PFSK-1 (cell line): Measurements from ENCODE around the gene FYN.

ENCODE experiments used
- FOXP2 ChIP-seq: optimal IDR thresholded peaks from 2 replicates; pipeline ENCODE3; 2011; ENCODE audit warnings: borderline replicate concordance, control low read depth, inconsistent platforms; ENCODE audit not compliant: insufficient read depth; ENCODE audit errors: extremely low read length, extremely low read depth
- POLR2AphosphoS5 ChIP-seq: IDR thresholded peaks from 2 replicates; pipeline ENCODE4 v1.6.1; 2012; ENCODE audit warnings: low read depth, mild to moderate bottlenecking, control low read depth, low read length, moderate library complexity
- REST ChIP-seq, 2 experiments: IDR thresholded peaks; 2 replicates each; pipeline versions ENCODE4 v1.6.1 to v1.8.0; 2011 to 2012; ENCODE audit warnings: low read depth in 2 of 2, low read length in 2 of 2, control low read depth in 1 of 2, inconsistent platforms in 1 of 2, mild to moderate bottlenecking in 1 of 2, moderate library complexity in 1 of 2; ENCODE audit not compliant: insufficient read depth in 1 of 2
- SIN3A ChIP-seq: IDR thresholded peaks from 2 replicates; pipeline ENCODE4 v1.6.1; 2012; ENCODE audit warnings: mild to moderate bottlenecking, low read length, moderate library complexity, borderline replicate concordance; ENCODE audit not compliant: insufficient read depth
- TAF1 ChIP-seq: IDR thresholded peaks from 2 replicates; pipeline ENCODE4 v1.6.1; 2012; ENCODE audit warnings: low read length, control low read depth, borderline replicate concordance; ENCODE audit not compliant: insufficient read depth

- TF ChIP-seq TAF1, result no peak
- TF ChIP-seq POLR2AphosphoS5, result no peak
- no peak for TF ChIP-seq REST (IDR thresholded peaks at IDR 0.05; ENCODE audit: insufficient read depth in 1 of 2, low read depth in 2 of 2, low read length in 2 of 2)
- no peak for TF ChIP-seq SIN3A
- TF ChIP-seq FOXP2, result no peak
Observed at GRCh38 chr6:111750153-111750552, 123.1 kb downstream of the FYN start.
